ENCODE data around the gene SNX8.

GRCh38 chr7:2315787-2316186, 1.5 kb upstream of the SNX8 start:
- no peak for TF ChIP-seq ZNF274 (IDR thresholded peaks at IDR 0.05; ENCODE audit: low read depth, low read length)
- TF ChIP-seq SUZ12 (IDR thresholded peaks at IDR 0.05; ENCODE audit: extremely low read depth, insufficient read depth, insufficient read length), result no peak
- TF ChIP-seq YY1 (IDR thresholded peaks at IDR 0.05; ENCODE audit: insufficient read depth, insufficient read length), result no peak

Data from NT2/D1 (cell line).